NB4 (cell line): ENCODE results near the gene TBC1D23.

Experiments used
- CTCF ChIP-seq: IDR thresholded peaks from one replicate; pipeline ENCODE4 v1.5.1; 2012; ENCODE audit warnings: low read depth, low read length
- POLR2A ChIP-seq: IDR thresholded peaks from 2 replicates; pipeline ENCODE4 v1.6.1; 2011; ENCODE audit warnings: mild to moderate bottlenecking; ENCODE audit not compliant: insufficient read length; ENCODE audit errors: extremely low read depth
- TF ChIP-seq, protein P1 (sequence below): IDR thresholded peaks from 2 replicates; pipeline ENCODE4 v1.6.1; 2011; ENCODE audit warnings: low read depth, low read length

DNA sequence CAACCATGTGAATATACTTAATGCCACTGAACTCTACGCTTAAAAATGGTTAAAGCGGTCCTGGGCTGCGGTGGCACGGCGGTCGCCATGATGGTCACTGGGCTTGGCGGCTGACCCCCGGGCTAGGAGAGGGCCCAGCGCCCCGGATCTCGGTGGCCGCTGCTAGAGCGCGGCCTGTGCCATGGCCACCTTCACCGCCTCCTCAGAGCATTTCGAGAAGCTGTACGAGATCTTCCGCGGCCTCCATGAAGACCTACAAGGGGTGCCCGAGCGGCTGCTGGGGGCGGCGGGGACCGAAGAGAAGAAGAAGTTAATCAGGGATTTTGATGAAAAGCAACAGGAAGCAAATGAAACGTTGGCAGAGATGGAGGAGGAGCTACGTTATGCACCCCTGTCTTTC is 35.6 kb upstream of the TBC1D23 start:
- no peak for TF ChIP-seq CTCF
- no peak for TF ChIP-seq POLR2A
- TF ChIP-seq, protein P1, sequence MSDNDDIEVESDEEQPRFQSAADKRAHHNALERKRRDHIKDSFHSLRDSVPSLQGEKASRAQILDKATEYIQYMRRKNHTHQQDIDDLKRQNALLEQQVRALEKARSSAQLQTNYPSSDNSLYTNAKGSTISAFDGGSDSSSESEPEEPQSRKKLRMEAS, result no peak
